GM19463 (cell line): ENCODE data around the gene TSPAN2.

Experiments used
- ATAC-seq: cut with Tn5 transposase; IDR thresholded peaks from one replicate; pipeline ENCODE4 v1.9.1; 2021; ENCODE audit warnings: mild to moderate bottlenecking, moderate library complexity; ENCODE audit not compliant: unreplicated experiment

The TSPAN2 gene

GRCh38 chr1:115089420-115090185 is at the start of gene TSPAN2:
TSS of gene TSPAN2 (minus strand) at chr1:115089503. CDS start at chr1:115089432, 71 bp downstream.
- ATAC-seq = no peak

- ATAC-seq = peak; percentile 92
Measured at GRCh38 chr1:115138973-115139372, 49.7 kb upstream of the TSPAN2 start.

DNA sequence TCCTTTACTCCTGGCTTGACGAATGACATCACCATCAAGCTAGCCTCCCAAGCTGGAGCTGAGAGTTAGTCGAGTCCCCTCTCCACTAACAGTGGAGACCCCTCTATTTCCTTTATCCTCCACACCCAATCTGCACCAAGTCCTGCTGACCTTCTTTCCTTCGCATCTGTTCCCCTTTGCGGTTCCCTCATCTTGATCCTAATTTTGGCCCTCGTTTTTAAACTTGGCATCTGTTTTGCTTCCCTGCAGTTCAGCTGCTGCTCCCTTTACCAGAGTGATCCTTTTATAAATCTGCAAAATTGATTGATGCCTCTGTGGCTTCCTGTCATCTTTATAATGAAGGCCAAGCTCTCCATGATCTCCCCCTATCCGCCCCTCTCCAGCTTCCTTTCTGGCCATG is 49.0 kb upstream of the TSPAN2 start:
- ATAC-seq = no peak

DNA sequence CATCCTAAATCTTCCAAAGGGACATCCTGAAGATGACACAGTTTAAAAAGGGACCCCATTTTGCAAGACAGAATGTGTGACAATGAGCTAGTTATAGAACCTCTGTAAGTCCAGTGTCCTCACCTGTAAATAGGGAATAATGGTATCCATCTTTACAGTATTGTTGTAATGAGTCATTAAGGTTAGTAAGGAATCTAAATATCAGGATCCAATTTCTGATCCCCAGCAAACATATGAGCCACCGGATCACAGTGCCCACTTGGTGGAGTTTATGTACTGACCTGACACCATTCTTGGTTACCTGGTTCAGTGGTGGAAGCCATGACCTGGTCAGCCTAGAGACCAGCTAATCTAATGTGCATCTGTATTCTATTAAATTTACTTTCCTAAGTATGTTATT is 47.9 kb upstream of the TSPAN2 start:
- no peak for ATAC-seq

DNA sequence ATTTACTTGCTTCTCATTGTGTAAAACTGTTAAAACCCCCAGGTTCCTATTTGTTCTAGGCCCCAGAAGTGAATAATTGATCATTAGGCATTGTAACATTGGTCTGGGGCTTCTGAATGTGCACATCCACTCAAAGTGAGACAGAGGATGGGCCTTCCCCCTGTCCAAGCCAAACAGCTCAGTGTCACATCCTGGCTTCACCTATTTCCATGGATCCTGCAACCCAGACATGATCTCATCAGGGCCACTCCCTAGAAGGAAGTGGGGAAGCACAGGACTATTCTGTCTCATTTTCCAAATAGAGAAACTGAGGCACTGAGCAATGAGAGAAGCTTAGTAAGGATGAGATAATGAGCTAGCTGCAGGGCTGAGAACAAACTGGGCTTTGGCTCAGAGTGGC is 47.4 kb upstream of the TSPAN2 start:
- no peak for ATAC-seq

- ATAC-seq = no peak
Measured at GRCh38 chr1:115136106-115136505, 46.8 kb upstream of the TSPAN2 start.

- no peak for ATAC-seq
Measured at GRCh38 chr1:115135681-115136080, 46.4 kb upstream of the TSPAN2 start.

- ATAC-seq = no peak
Measured at GRCh38 chr1:115134850-115135480, 45.7 kb upstream of the TSPAN2 start.

DNA sequence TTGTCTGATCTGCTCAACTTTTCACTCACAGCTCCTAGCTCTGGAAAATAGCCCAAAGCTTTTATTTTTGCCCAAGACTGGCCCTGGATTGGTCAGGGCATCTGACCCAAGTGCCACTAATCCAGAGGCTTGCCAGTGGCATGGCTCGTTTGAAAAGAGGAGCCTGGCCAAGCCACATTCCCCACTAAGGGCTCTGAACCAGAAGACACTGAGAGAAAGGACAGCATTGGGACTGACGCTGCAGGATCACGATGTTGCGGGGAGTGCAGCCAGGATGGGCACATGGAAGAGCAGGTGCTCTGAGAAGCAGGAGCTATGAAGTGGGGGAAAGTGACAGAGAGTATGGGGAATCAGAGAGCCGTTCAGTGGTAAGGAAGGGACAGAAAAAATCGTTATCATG is 44.9 kb upstream of the TSPAN2 start:
- no peak for ATAC-seq

DNA sequence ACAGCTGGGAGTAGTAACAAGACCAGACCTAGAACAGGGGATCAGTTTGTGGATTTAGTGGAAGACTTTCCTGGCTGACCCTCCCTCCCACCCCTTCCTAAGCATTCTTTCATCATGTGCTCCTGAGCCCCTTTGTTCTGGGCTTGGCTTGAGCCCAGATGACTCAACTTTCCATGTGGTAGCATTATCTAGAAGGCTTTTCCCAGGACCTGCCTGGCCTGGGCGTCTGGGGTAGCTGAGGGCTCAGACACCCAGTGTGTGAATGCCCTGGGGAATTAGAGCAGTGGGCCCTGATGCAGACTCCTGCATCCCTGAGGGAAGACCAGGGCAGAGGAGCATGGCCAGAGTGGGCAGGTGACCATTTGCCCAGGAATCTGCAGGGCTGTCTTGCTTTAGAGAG is 44.1 kb upstream of the TSPAN2 start:
- no peak for ATAC-seq

- ATAC-seq = no peak
Measured at GRCh38 chr1:115130786-115131185, 41.5 kb upstream of the TSPAN2 start.

DNA sequence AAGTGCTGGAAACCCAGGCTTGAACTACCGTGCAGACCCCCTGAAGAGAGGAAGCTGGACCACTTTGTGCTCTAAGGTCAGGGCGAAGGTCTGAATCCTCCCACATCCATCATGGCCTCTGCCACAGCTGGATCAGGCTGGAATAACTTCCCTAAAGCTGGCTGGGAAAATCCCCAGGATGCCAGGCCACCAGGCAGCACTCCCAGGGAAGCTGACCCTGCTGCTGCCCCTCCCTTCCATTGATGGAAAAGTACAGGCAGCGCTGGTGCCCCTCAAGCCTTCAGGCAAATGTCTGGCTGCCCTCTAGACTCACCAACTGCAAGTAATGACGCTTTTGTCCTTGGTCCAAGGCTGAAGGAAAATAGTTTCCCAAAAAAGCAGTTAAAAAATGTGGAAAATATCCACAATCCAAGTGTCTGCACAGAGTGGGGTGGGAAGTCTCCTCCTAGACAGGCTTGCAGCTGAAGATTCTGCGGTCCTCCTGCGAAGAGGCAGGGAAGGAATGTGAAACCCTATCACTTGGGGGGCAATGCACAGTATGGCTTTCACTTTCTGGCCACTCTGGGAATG is 39.9 kb upstream of the TSPAN2 start:
- no peak for ATAC-seq

DNA sequence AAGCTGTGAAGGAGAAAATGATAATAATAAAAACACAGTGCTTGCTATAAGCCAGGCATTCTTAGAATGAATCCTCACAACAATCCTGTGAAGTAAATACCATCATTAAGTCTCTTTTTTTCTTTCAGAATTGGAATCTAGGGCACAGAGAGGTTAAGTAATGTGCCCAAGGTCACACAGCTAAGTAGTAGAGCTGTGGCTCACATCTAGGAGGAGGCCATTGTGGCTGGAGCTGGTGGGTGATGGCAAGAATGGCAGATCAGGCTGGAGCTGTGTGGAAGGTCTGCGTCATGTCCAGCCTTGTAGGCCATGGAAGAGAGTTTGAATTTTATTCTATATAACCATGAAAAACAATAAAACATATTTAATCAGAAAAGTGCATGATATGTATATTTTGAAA is 38.2 kb upstream of the TSPAN2 start:
- no peak for ATAC-seq

GRCh38 chr1:115126516-115126915 is 37.2 kb upstream of the TSPAN2 start:
- no peak for ATAC-seq

GRCh38 chr1:115123116-115123515 is 33.8 kb upstream of the TSPAN2 start:
- no peak for ATAC-seq

DNA sequence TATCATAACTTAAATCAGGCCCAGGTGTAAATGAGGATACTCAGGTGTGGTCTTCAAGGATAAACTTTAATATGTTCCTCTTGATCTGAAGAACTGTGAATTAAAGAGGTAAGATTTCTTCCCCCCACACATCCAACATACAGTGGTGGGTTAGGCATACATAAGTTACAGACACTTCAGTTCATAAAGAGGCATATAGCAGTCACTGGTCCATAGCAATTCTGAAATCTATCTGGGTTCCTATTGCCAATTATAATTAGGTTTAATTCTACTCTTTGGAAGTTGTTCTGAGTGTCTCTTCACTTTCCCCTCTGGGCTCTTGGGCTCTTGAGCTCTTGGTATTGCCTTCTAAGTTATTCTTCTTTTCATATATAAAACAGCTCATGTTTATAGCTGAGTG is 32.5 kb upstream of the TSPAN2 start:
- ATAC-seq = no peak

DNA sequence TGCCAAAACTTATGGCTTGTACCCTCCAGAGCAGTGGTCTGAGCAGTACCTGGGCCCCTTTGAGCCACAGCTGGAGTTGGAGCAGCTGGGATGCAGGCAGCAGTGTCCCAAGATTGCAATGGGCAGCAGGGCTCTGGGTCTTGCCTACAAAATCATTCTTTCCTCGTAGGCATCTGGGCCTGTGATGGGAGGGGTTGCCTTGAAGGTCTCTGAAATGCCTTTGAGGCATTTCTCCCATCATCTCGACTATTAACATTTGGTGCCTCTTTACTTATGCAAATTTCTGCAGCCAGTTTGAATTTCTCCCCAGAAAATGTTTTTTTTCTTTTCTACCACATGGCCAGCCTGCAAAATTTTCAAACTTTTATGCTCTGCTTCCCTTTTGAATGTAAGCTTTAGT is 31.0 kb upstream of the TSPAN2 start:
- no peak for ATAC-seq

GRCh38 chr1:115118611-115119010 is 29.3 kb upstream of the TSPAN2 start:
- no peak for ATAC-seq

- ATAC-seq = no peak
Measured at GRCh38 chr1:115118086-115118485, 28.8 kb upstream of the TSPAN2 start.

GRCh38 chr1:115117298-115117697 is 28.0 kb upstream of the TSPAN2 start:
- ATAC-seq = no peak

DNA sequence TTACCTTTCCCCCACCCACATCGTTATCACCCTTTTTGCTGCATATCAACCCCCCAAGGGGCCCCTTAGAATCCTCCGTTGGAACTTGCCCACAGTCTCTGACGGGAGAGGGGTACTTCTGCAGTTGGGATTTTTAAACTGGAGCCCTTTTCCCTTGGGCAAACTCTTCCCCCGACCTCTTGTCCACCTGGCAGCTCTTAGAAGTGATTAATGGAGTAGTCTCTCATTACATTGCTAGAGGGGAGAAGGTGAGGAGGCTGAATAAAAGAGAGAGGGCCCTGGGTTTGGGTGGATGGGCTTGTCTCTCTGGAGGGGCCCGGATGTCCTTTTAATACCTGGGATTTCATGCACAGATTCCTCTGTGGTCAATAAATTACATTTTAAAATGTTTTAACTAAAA is 27.2 kb upstream of the TSPAN2 start:
- ATAC-seq = no peak

GRCh38 chr1:115115521-115116161 is 26.3 kb upstream of the TSPAN2 start:
- ATAC-seq = no peak
